ENCODE results near the gene BPIFB1. TPM values are rescaled to one million over a fixed set of nuclear protein-coding genes. Genes with fewer than 3 reads are reported as not detected.

The BPIFB1 gene
- total and polyA plus RNA-seq, 3 donors from 2014 or later = 1.6 to 5.8 (median 5.5) TPM

DNA sequence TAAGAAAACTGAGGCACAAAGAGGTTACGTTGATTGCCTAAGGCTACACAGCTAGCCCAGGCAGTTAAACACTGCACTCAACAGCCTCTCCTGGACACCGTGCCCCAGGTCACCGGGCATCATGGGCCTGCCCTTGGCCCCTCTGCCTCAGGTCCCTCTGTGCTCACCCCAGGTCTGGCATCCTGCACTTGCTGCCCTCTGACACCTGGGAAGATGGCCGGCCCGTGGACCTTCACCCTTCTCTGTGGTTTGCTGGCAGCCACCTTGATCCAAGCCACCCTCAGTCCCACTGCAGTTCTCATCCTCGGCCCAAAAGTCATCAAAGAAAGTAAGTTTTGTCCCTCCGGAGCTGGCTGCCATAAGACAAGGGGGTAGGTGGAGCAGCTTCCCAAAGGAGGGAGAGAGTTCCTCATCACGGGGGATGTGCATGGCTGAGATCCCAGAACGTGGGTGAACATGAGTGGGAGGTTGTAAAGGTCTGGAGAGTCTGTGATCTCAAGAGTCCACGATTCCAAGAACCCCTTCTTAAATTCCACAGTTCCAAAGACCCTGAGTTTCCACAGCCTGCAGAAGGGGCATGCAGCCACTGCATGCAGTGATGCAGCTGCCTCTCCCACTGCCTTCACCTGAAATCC, 3.0 kb downstream of the BPIFB1 start:
- Histone ChIP-seq H3K4me1 (no peaks in the 10 kb centered on the region), H3K27ac (no peak overlapping the region), H3K9me3 (no peaks in the 10 kb centered on the region), H3K27me3 (no peaks in the 10 kb centered on the region), H3K36me3 (ENCODE audit: low read depth, missing control alignments) (no peaks in the 10 kb centered on the region), H3K4me3 (no peak overlapping the region)
- WGBS, 2 donors = 73 to 75% methylated on average over 8 to 10 of the region's 10 CpGs
- intact Hi-C loops (cut with DNase I; ENCODE audit: low total_unique reads) = no loop called here
- no peak for DNase-seq
- TF ChIP-seq, protein P1, sequence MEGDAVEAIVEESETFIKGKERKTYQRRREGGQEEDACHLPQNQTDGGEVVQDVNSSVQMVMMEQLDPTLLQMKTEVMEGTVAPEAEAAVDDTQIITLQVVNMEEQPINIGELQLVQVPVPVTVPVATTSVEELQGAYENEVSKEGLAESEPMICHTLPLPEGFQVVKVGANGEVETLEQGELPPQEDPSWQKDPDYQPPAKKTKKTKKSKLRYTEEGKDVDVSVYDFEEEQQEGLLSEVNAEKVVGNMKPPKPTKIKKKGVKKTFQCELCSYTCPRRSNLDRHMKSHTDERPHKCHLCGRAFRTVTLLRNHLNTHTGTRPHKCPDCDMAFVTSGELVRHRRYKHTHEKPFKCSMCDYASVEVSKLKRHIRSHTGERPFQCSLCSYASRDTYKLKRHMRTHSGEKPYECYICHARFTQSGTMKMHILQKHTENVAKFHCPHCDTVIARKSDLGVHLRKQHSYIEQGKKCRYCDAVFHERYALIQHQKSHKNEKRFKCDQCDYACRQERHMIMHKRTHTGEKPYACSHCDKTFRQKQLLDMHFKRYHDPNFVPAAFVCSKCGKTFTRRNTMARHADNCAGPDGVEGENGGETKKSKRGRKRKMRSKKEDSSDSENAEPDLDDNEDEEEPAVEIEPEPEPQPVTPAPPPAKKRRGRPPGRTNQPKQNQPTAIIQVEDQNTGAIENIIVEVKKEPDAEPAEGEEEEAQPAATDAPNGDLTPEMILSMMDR (IDR thresholded peaks at IDR 0.05) = no peak
- no peak for TF ChIP-seq POLR2A (IDR thresholded peaks at IDR 0.05)

- no peaks in the 10 kb centered on the region for H3K36me3 ChIP-seq (ENCODE audit: low read depth, missing control alignments)
- no peak for TF ChIP-seq POLR2A (IDR thresholded peaks at IDR 0.05)
- TF ChIP-seq, protein P1 (IDR thresholded peaks at IDR 0.05) = no peak
- no peak for DNase-seq
- H3K27me3 ChIP-seq = no peaks in the 10 kb centered on the region
- H3K9me3 ChIP-seq = no peaks in the 10 kb centered on the region
- intact Hi-C loops (cut with DNase I; ENCODE audit: low total_unique reads) = no loop called here
- no peak overlapping the region for H3K4me3 ChIP-seq
- no peaks in the 10 kb centered on the region for H3K4me1 ChIP-seq
- H3K27ac ChIP-seq = no peak overlapping the region
Measured at GRCh38 chr20:33287884-33288283, 4.9 kb downstream of the BPIFB1 start.

DNA sequence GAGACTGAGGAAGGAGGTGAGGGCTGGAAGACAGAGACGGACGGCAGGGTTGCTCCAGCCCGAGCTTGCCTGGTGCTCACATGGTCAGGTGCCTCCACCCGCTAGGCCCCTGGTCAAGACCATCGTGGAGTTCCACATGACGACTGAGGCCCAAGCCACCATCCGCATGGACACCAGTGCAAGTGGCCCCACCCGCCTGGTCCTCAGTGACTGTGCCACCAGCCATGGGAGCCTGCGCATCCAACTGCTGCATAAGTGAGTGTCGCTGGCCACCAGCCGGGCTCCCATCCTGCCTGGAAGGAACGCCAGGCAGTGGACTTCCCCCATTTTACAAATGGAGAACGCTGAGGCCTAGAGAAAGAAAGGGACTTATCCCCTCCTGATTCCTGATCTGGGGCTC, 7.8 kb downstream of the BPIFB1 start:
- Histone ChIP-seq H3K27ac (no peak overlapping the region), H3K4me3 (no peak overlapping the region), H3K27me3 (no peaks in the 10 kb centered on the region), H3K9me3 (no peaks in the 10 kb centered on the region), H3K36me3 (ENCODE audit: low read depth, missing control alignments) (no peaks in the 10 kb centered on the region), H3K4me1 (no peaks in the 10 kb centered on the region)
- WGBS, 2 donors = 94 to 96% methylated on average over 7 to 13 of the region's 13 CpGs
- intact Hi-C loops (cut with DNase I; ENCODE audit: low total_unique reads) = loop anchor here (10.0 kb wide), 1 partner anchor 386 kb away; no protein-coding TSS in a partner anchor
- DNase-seq = no peak
- TF ChIP-seq, protein P1 (IDR thresholded peaks at IDR 0.05) = no peak
- no peak for TF ChIP-seq POLR2A (IDR thresholded peaks at IDR 0.05)

DNA sequence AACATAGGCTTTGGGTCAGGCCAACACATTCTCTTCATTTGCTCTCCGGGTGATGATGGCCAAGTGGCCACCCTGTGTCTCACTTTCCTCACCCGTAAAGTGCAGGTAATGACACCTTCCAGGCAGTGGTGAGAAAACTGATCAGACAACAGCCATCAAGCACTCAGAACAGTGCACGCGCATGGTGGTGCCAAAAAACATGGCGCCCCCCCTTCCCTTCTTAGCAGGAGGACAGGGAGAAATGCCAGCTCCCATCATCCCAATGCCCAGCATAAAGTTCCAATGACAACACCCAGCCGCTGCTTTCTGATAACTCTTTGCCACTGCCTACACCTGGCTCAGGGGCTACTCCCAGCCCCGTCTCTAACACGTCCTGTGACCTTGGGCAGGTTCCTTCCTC, 8.4 kb downstream of the BPIFB1 start:
- H3K4me3 ChIP-seq = no peak overlapping the region
- H3K27me3 ChIP-seq = no peaks in the 10 kb centered on the region
- no peak overlapping the region for H3K27ac ChIP-seq
- WGBS, 2 donors = 77 to 79% methylated on average over 7 to 8 of the region's 8 CpGs
- intact Hi-C loops (cut with DNase I; ENCODE audit: low total_unique reads) = loop anchor here (10.0 kb wide), 1 partner anchor 387 kb away; no protein-coding TSS in a partner anchor
- no peaks in the 10 kb centered on the region for H3K36me3 ChIP-seq (ENCODE audit: low read depth, missing control alignments)
- no peaks in the 10 kb centered on the region for H3K9me3 ChIP-seq
- H3K4me1 ChIP-seq = no peaks in the 10 kb centered on the region
- no peak for DNase-seq
- TF ChIP-seq, protein P1 (IDR thresholded peaks at IDR 0.05) = no peak
- no peak for TF ChIP-seq POLR2A (IDR thresholded peaks at IDR 0.05)

DNA sequence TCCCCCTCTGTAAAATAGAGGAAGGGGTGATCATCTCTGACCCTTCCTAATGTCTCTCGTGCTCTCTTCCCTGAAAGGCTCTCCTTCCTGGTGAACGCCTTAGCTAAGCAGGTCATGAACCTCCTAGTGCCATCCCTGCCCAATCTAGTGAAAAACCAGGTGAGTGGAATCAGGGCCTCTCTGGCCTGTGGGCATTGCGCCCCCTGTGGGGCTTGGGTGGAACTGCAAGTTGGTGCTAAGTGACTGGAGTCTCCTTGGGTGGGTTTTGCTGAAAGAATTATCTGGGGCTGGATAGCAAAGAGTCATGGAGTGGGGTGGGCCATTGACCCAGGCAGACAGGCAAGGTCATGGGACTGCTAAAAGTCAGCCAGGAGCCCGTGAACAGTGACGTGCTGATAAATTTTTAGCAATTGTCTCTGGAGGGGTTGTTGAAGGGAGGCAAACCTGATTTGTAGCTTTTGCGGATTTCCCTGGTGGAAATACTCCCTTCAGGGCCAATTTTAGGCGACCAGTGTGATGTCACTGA, 8.9 kb downstream of the BPIFB1 start:
- no peak for TF ChIP-seq POLR2A (IDR thresholded peaks at IDR 0.05)
- TF ChIP-seq, protein P1 (IDR thresholded peaks at IDR 0.05) = peak; percentile 50 to 91 (median 68)
- Histone ChIP-seq H3K4me1 (no peaks in the 10 kb centered on the region), H3K4me3 (no peak overlapping the region), H3K27ac (no peak overlapping the region), H3K27me3 (no peaks in the 10 kb centered on the region), H3K36me3 (ENCODE audit: low read depth, missing control alignments) (no peaks in the 10 kb centered on the region), H3K9me3 (no peaks in the 10 kb centered on the region)
- WGBS, 2 donors = 38 to 58% methylated on average over 7 of the region's 7 CpGs
- intact Hi-C loops (cut with DNase I; ENCODE audit: low total_unique reads) = loop anchor here (10.0 kb wide), 1 partner anchor 387 kb away; no protein-coding TSS in a partner anchor
- DNase-seq = peak; percentile 70

Measured in testis (tissue), 3 donors.